HepG2 (cell line): Measurements from ENCODE around the gene TSHZ2. TPM values are rescaled to one million over a fixed set of nuclear protein-coding genes. Genes with fewer than 3 reads are reported as not detected.
A peak's percentile ranks its signal among the peaks of the same experiment; 100 is the strongest.

Experiments used
- CERS6 ChIP-seq: sonication (generic); formaldehyde crosslinking; IDR thresholded peaks from 2 replicates; pipeline ENCODE4 v1.5.0; 2020; ENCODE audit warnings: missing genetic modification reagents
- NRL ChIP-seq: sonication (generic); formaldehyde crosslinking; IDR thresholded peaks from 2 replicates; pipeline ENCODE4 v1.5.0; 2020; ENCODE audit warnings: missing genetic modification reagents, mild to moderate bottlenecking, moderate library complexity, borderline replicate concordance
- ZBTB40 ChIP-seq, 2 experiments: fragments of 450-650 bp in 1 of 2; sonication (generic) in 1 of 2; formaldehyde crosslinking in 1 of 2; IDR thresholded peaks; 2 replicates each; pipeline versions ENCODE4 v1.6.1 to v1.8.0; 2016 to 2022; ENCODE audit warnings: antibody characterized with exemption in 1 of 2, mild to moderate bottlenecking in 1 of 2, missing genetic modification reagents in 1 of 2
- polyA plus RNA-seq, 8 experiments: library from polyadenylated mRNA; depleted of rRNA in 3 of 8; stranded (reverse) in 7 of 8; unstranded in 1 of 8; fragments of >200 nt; fragmentation: Illumina TruSeq in 4 of 8; extraction: Trizol in 4 of 8; gene quantifications; 2 replicates each; pipeline versions ENCODE4 v1.2.1 to v1.2.3, GENCODE V29; 2011 to 2016; ENCODE audit warnings: low read depth in 4 of 8, missing spikeins in 1 of 8, mixed read lengths in 1 of 8; ENCODE audit not compliant: insufficient read depth in 1 of 8
- total RNA-seq, 5 experiments: library from RNA; depleted of rRNA; stranded (reverse); fragments of >200 nt; fragmentation: Illumina TruSeq; extraction: Trizol; gene quantifications; 2 replicates each; pipeline ENCODE4 v1.2.3, GENCODE V29; 2016; ENCODE audit warnings: low read depth in 1 of 5

Gene TSHZ2
- total and polyA plus RNA-seq, 2 of the 13 experiments (the other 11 are each of a cell fraction or from before 2014, with no cell fraction given), result 0.01 TPM; not detected in 1

GRCh38 chr20:53412577-53413185, 440.5 kb downstream of the TSHZ2 start (continued):
- 0 out of 2 replicates have a peak, but pooled peaks have one; percentile 13 for TF ChIP-seq CERS6
- TF ChIP-seq NRL (CRISPR knock-in tag), result peak; percentile 34; the same call in 1 of the 2 replicates
- TF ChIP-seq ZBTB40 (IDR thresholded peaks at IDR 0.05), result no peak
- no peak for TF ChIP-seq ZBTB40 (CRISPR knock-in tag; IDR thresholded peaks at IDR 0.05)
